GM19328 (cell line): ENCODE data around the gene MEN1.

ENCODE experiments used
- ATAC-seq: cut with Tn5 transposase; IDR thresholded peaks from one replicate; pipeline ENCODE4 v1.9.1; 2021; ENCODE audit warnings: mild to moderate bottlenecking, moderate library complexity; ENCODE audit not compliant: unreplicated experiment

The MEN1 gene

GRCh38 chr11:64810271-64810890 is at the start of gene MEN1:
Gene MEN1, minus strand, starts transcription at chr11:64810551. Its CDS starts 442 bp downstream, at chr11:64810109.
- peak; percentile 68 for ATAC-seq

- peak; percentile 68 for ATAC-seq
These were observed 49.4 kb upstream of the MEN1 start for GRCh38 chr11:64859542-64860414.

GRCh38 chr11:64858467-64859263 is 48.3 kb upstream of the MEN1 start:
- ATAC-seq, result no peak

GRCh38 chr11:64857485-64857884 is 47.1 kb upstream of the MEN1 start:
- no peak for ATAC-seq

GRCh38 chr11:64856382-64857227 is 46.3 kb upstream of the MEN1 start:
- ATAC-seq, result no peak

GRCh38 chr11:64855596-64856304 is 45.4 kb upstream of the MEN1 start:
- ATAC-seq, result no peak

- ATAC-seq, result no peak
These were observed 44.5 kb upstream of the MEN1 start for GRCh38 chr11:64854534-64855502.

GRCh38 chr11:64854157-64854533 is 43.8 kb upstream of the MEN1 start:
- no peak for ATAC-seq

- ATAC-seq, result no peak
These were observed 43.4 kb upstream of the MEN1 start for GRCh38 chr11:64853709-64854108.

- no peak for ATAC-seq
These were observed 42.6 kb upstream of the MEN1 start for GRCh38 chr11:64852804-64853509.

- ATAC-seq, result no peak
These were observed 41.5 kb upstream of the MEN1 start for GRCh38 chr11:64851831-64852351.

GRCh38 chr11:64850979-64851567 is 40.7 kb upstream of the MEN1 start:
- ATAC-seq, result peak; percentile 50

GRCh38 chr11:64849598-64850356 is 39.4 kb upstream of the MEN1 start:
- ATAC-seq, result no peak

- no peak for ATAC-seq
These were observed 38.7 kb upstream of the MEN1 start for GRCh38 chr11:64848826-64849597.

GRCh38 chr11:64848214-64848825 is 38.0 kb upstream of the MEN1 start:
- ATAC-seq, result no peak
